ENCODE measurements around the gene GRIN1. TPM values are rescaled to one million over a fixed set of nuclear protein-coding genes. Genes with fewer than 3 reads are reported as not detected.

GRIN1 gene
- total and polyA plus RNA-seq, 2 of the 8 experiments (the other 6 are each of a cell fraction or from before 2014, with no cell fraction given): 0.48 to 2.1 TPM

GRCh38 chr9:137116027-137116507, 22.9 kb upstream of the GRIN1 start (continued):
- TF ChIP-seq E2F6 (IDR thresholded peaks at IDR 0.05) (no peak), TBP (IDR thresholded peaks at IDR 0.05; ENCODE audit: low read depth, low read length) (no peak), RXRA (IDR thresholded peaks at IDR 0.05; ENCODE audit: insufficient read depth, low read depth, low read length) (no peak)

Data from H1 (cell line).